GM23248 (cell line): ENCODE data around the gene RBKS.

Experiments used
- EZH2 ChIP-seq: fragments of 200-600 bp; sonication (generic); IDR thresholded peaks from 2 replicates; pipeline ENCODE4 v1.6.1; 2018; ENCODE audit warnings: antibody characterized with exemption, mild to moderate bottlenecking; ENCODE audit not compliant: insufficient read depth, poor library complexity, severe bottlenecking
- EZH2phosphoT487 ChIP-seq: fragments of 200-600 bp; sonication (generic); IDR thresholded peaks from 2 replicates; pipeline ENCODE4 v1.6.1; 2018; ENCODE audit warnings: antibody characterized with exemption, moderate library complexity, mild to moderate bottlenecking, low read depth; ENCODE audit not compliant: insufficient read depth

- TF ChIP-seq EZH2 (no peak), EZH2phosphoT487 (no peak)
Observed at GRCh38 chr2:27815860-27816438, 74.2 kb downstream of the RBKS start.
